ENCODE results near the gene CDH4. TPM values are rescaled to one million over a fixed set of nuclear protein-coding genes. Genes with fewer than 3 reads are reported as not detected.

The CDH4 gene
- total RNA-seq, 4 donors from 2014 or later = not detected

DNA sequence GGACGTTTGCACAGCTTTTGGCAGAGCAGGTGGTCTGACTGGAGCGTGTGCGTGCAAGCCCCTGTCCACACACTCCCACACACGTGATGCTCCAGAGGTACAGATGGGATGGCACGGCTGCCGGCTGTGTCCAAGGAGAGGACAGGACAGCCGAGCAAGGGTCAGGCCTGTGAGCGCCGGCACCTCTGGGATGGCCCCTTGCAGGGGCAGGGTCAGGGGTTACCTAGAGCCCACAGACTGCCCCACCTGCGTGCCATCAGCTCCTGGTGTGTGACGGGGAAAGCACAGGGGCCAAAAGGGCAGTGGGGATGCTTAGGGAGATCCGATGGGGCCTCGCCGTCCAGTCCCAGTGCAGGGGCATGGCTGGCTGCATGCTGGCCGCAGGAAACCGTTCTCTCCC, 623.9 kb downstream of the CDH4 start:
- DNase-seq = no peak
- intact Hi-C loops (cut with DNase I; ENCODE audit: low total_unique reads) = no loop called here
- Histone ChIP-seq H3K27me3 (no peaks in the 10 kb centered on the region), H3K27ac (no peak overlapping the region), H3K36me3 (no peaks in the 10 kb centered on the region), H3K9me3 (no peaks in the 10 kb centered on the region), H3K4me3 (no peak overlapping the region), H3K4me1 (no peaks in the 10 kb centered on the region)
- 67 to 100% methylated on average over 1 to 13 of the region's 16 CpGs for WGBS, 2 donors (ENCODE audit: low coverage in 1 of 2)
- in situ Hi-C loops (cut with MboI; ENCODE audit: low pct_ligation_motif_present in 1 of 4, low pct_unique_long_range_greater_than_20kb in 1 of 4, low sequenced_read_pairs in 3 of 4) = no loop called here
- TF ChIP-seq, protein P1, sequence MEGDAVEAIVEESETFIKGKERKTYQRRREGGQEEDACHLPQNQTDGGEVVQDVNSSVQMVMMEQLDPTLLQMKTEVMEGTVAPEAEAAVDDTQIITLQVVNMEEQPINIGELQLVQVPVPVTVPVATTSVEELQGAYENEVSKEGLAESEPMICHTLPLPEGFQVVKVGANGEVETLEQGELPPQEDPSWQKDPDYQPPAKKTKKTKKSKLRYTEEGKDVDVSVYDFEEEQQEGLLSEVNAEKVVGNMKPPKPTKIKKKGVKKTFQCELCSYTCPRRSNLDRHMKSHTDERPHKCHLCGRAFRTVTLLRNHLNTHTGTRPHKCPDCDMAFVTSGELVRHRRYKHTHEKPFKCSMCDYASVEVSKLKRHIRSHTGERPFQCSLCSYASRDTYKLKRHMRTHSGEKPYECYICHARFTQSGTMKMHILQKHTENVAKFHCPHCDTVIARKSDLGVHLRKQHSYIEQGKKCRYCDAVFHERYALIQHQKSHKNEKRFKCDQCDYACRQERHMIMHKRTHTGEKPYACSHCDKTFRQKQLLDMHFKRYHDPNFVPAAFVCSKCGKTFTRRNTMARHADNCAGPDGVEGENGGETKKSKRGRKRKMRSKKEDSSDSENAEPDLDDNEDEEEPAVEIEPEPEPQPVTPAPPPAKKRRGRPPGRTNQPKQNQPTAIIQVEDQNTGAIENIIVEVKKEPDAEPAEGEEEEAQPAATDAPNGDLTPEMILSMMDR (IDR thresholded peaks at IDR 0.05) = no peak
- TF ChIP-seq POLR2AphosphoS5 (IDR thresholded peaks at IDR 0.05) (no peak), POLR2A (IDR thresholded peaks at IDR 0.05) (no peak), EP300 (IDR thresholded peaks at IDR 0.05; ENCODE audit: low read depth) (no peak)

DNA sequence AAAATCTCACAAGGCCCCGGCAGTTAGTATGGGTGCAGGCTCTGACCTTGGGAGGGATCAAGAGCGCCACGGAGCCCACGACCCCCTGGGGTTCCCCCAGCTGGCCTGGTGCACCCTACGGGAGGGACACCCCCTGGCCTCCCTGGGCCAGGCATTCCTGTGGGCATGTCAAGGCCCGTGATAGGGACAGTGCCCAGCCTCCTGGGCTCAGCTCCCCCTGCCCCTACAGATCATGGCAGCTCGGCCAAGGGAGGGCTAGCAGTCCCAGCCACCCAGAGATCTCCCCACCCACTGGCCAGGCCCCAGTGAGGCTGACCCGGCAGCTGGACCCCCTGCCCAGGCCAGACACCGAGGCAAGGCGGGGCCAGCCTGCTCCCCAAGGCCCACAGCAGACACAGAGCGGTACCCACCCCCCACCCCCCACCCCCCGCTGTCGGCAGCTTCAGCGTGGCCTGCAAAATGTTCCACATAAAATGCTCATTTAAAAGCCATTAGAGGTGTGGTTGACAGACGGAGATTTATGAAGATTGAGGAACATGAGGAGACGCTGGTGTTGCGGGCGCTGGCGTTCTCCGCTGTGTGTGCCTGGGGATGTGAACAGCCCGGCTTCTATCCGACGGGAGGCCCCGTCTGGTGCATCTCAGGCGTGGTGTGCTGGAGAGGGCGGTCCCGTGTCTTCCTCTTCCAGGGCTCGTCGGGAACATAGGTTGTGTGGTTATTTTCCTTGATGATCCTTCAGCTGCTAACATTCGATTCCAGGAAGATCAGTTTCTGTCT, 625.1 kb downstream of the CDH4 start:
- Histone ChIP-seq H3K27ac (no peak overlapping the region), H3K36me3 (no peaks in the 10 kb centered on the region), H3K4me1 (no peaks in the 10 kb centered on the region), H3K27me3 (no peaks in the 10 kb centered on the region), H3K9me3 (no peaks in the 10 kb centered on the region), H3K4me3 (no peak overlapping the region)
- no peak for DNase-seq
- in situ Hi-C loops (cut with MboI; ENCODE audit: low pct_ligation_motif_present in 1 of 4, low pct_unique_long_range_greater_than_20kb in 1 of 4, low sequenced_read_pairs in 3 of 4) (no loop called here), intact Hi-C loops (cut with DNase I; ENCODE audit: low total_unique reads) (no loop called here)
- 60 to 72% methylated on average over 3 to 28 of the region's 30 CpGs for WGBS, 2 donors (ENCODE audit: low coverage in 1 of 2)
- TF ChIP-seq EP300 (IDR thresholded peaks at IDR 0.05; ENCODE audit: low read depth) = no peak
- TF ChIP-seq POLR2AphosphoS5 (IDR thresholded peaks at IDR 0.05) = no peak
- TF ChIP-seq, protein P1 (IDR thresholded peaks at IDR 0.05) = no peak
- no peak for TF ChIP-seq POLR2A (IDR thresholded peaks at IDR 0.05)

DNA sequence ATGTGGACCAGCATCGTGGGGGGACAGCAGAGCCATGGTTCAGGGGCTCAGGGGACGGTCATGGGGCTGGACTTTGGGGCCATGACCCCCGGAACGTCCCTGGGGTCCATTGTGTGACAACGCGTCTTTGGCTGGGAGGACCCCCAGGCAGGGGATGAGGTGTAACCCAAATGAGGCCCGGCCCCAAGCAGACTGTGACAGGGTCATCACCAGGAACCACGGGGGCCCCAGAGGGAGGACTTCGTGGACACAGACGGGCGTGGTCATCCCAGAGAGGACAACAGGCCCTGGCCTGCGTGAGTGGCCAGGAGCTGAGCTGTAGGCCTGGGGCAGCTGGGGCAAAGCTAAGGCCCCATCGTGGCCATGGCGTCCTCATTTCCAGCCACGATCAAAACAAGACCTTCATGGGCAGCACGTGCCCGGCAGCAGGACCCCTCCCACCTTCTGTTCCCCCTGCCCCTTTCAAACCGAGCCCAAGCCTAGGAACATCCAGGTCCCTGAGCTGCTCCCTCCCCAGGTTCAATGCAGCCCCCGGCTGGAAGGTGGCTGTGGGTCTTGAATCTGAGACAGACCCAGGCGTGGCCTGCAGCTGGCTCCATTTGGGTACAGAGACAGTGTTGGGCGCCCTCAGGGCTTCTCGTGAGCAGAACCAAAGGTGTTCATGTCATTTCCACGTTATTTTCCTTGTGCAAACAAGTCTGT, 625.9 kb downstream of the CDH4 start:
- DNase-seq = no peak
- H3K9me3 ChIP-seq = no peaks in the 10 kb centered on the region
- H3K27me3 ChIP-seq = no peaks in the 10 kb centered on the region
- WGBS, 2 donors (ENCODE audit: low coverage in 1 of 2) = 65% methylated on average over 20 of the region's 23 CpGs; no CpG with 5 or more reads in 1 of the 2 donors
- TF ChIP-seq POLR2AphosphoS5 (IDR thresholded peaks at IDR 0.05) = no peak
- TF ChIP-seq EP300 (IDR thresholded peaks at IDR 0.05; ENCODE audit: low read depth) = no peak
- TF ChIP-seq, protein P1 (IDR thresholded peaks at IDR 0.05) = no peak
- TF ChIP-seq POLR2A (IDR thresholded peaks at IDR 0.05) = no peak
- no peaks in the 10 kb centered on the region for H3K36me3 ChIP-seq
- no peak overlapping the region for H3K4me3 ChIP-seq
- no peak overlapping the region for H3K27ac ChIP-seq
- intact Hi-C loops (cut with DNase I; ENCODE audit: low total_unique reads) = no loop called here
- H3K4me1 ChIP-seq = no peaks in the 10 kb centered on the region
- in situ Hi-C loops (cut with MboI; ENCODE audit: low pct_ligation_motif_present in 1 of 4, low pct_unique_long_range_greater_than_20kb in 1 of 4, low sequenced_read_pairs in 3 of 4) = no loop called here

GRCh38 chr20:61878478-61879302, 626.6 kb downstream of the CDH4 start:
- peaks cover 4% of the 10 kb centered on the region for H3K27me3 ChIP-seq

More at GRCh38 chr20:61878478-61879302, 626.6 kb downstream of the CDH4 start:
- WGBS, 2 donors (ENCODE audit: low coverage in 1 of 2) = 87% methylated on average over 31 of the region's 31 CpGs; no CpG with 5 or more reads in 1 of the 2 donors
- H3K36me3 ChIP-seq = no peaks in the 10 kb centered on the region
- DNase-seq = no peak
- no peaks in the 10 kb centered on the region for H3K9me3 ChIP-seq
- TF ChIP-seq EP300 (IDR thresholded peaks at IDR 0.05; ENCODE audit: low read depth) = no peak
- TF ChIP-seq, protein P1 (IDR thresholded peaks at IDR 0.05) = no peak
- in situ Hi-C loops (cut with MboI; ENCODE audit: low pct_ligation_motif_present in 1 of 4, low pct_unique_long_range_greater_than_20kb in 1 of 4, low sequenced_read_pairs in 3 of 4) (no loop called here), intact Hi-C loops (cut with DNase I; ENCODE audit: low total_unique reads) (no loop called here)
- no peaks in the 10 kb centered on the region for H3K4me1 ChIP-seq
- no peak overlapping the region for H3K4me3 ChIP-seq
- H3K27ac ChIP-seq = no peak overlapping the region
